C4-2B (cell line): ENCODE data around the gene UCP2.

Experiments used
- CTCF ChIP-seq: fragments of 450-650 bp; conservative IDR thresholded peaks from 2 replicates; pipeline ENCODE4 v1.5.1; 2017; ENCODE audit warnings: mild to moderate bottlenecking
- ZFX ChIP-seq: fragments of 450-650 bp; IDR thresholded peaks from 2 replicates; pipeline ENCODE4 v1.6.1; 2017

DNA sequence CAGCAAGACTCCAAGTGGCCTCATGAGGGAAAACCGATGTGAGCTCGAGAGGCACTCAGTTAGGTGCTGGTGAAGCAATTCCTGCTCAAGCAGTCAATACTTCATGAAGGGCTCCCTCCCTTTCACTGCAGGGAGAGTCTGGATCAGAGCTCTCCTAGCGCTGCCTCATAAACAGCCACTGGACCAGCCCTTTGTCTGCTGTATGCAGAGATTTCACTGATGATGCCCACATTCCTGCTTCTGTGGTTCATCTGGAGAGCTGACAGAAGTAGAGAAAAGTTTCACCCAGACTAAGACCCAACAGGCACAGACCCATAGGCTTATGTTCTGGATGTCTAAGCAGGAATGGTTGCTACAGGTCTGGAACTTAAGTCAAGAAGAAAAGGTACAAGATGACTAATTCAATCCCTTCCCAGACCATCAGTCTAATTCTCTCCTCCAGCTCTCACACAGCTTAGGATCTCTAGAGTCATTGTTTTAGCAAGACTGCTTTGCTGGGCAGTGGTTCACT is 4.0 kb downstream of the UCP2 start:
- TF ChIP-seq CTCF (no peak), ZFX (no peak)
